ENCODE results near the gene KIAA1217. TPM values are rescaled to one million over a fixed set of nuclear protein-coding genes. Genes with fewer than 3 reads are reported as not detected.

The KIAA1217 gene
- total and polyA plus RNA-seq, 2 of the 8 experiments (the other 6 are each of a cell fraction or from before 2014, with no cell fraction given) = 4.5 to 15.6 TPM

- no peak for FAIRE-seq
- Histone ChIP-seq H3K14ac (ENCODE audit: insufficient read length) (no peak overlapping the region), H3K4ac (replicated peaks; ENCODE audit: insufficient read length, low read depth, low read length) (no peak overlapping the region), H3K4me3 (ENCODE audit: extremely low read depth in 1 of 4, insufficient read depth in 2 of 4, low read depth in 3 of 4, low read length in 4 of 4) (no peak overlapping the region), H4K8ac (ENCODE audit: extremely low read depth, insufficient read depth, low read length) (no peak overlapping the region), H2BK120ac (replicated peaks; ENCODE audit: low read depth, low read length) (no peak overlapping the region), H3K18ac (ENCODE audit: extremely low read depth, low read length) (no peak overlapping the region), H2BK5ac (ENCODE audit: low read depth, low read length) (no peak overlapping the region), H3K9me3 (ENCODE audit: insufficient read depth in 2 of 2, low read depth in 1 of 2, low read length in 1 of 2) (no peaks in the 10 kb centered on the region), H4K91ac (replicated peaks; ENCODE audit: insufficient read length, low read length) (no peak overlapping the region), H2AFZ (ENCODE audit: low read length) (no peak overlapping the region), H3K79me1 (ENCODE audit: low read depth, low read length) (no peaks in the 10 kb centered on the region), H3K9ac (replicated peaks in 1 of 4; ENCODE audit: extremely low read depth in 1 of 4, low read depth in 3 of 4, low read length in 3 of 4) (no peak overlapping the region), H3K23ac (ENCODE audit: insufficient read length) (no peak overlapping the region), H2BK12ac (ENCODE audit: low read depth, low read length) (no peak overlapping the region), H4K5ac (ENCODE audit: insufficient read length, low read depth, low read length) (no peak overlapping the region), H4K20me1 (replicated peaks in 1 of 2; ENCODE audit: control insufficient read depth in 1 of 2, insufficient read depth in 2 of 2, low read length in 2 of 2) (no peaks in the 10 kb centered on the region), H2BK20ac (ENCODE audit: low read length) (no peak overlapping the region), H3K36me3 (ENCODE audit: control insufficient read depth in 2 of 4, insufficient read depth in 4 of 4, low read length in 3 of 4) (no peaks in the 10 kb centered on the region), H3K23me2 (ENCODE audit: low read depth, low read length) (no peaks in the 10 kb centered on the region), H3K4me1 (replicated peaks in 1 of 4; ENCODE audit: control insufficient read depth in 3 of 4, insufficient read depth in 4 of 4, low read length in 3 of 4) (peaks cover 0 to 3% (median 2%) of the 10 kb centered on the region in 4 experiments; a peak in 4 of 7 replicates), H3K27me3 (replicated peaks in 1 of 4; ENCODE audit: control insufficient read depth in 3 of 4, extremely low read depth in 1 of 4, insufficient read depth in 3 of 4, low read length in 3 of 4) (no peaks in the 10 kb centered on the region), H3K27ac (ENCODE audit: low read depth, low read length) (no peak overlapping the region), H3K56ac (replicated peaks; ENCODE audit: insufficient read length, low read depth, low read length) (no peak overlapping the region), H2BK15ac (ENCODE audit: low read length) (no peak overlapping the region), H2AK5ac (ENCODE audit: low read depth, low read length) (no peak overlapping the region), H3K4me2 (ENCODE audit: insufficient read depth in 1 of 2, low read depth in 2 of 2, low read length in 2 of 2) (no peak overlapping the region), H3K79me2 (ENCODE audit: control insufficient read depth in 1 of 2, insufficient read depth in 2 of 2, low read length in 2 of 2) (no peaks in the 10 kb centered on the region)
- WGBS, 2 experiments (ENCODE audit: extremely low coverage in 1 of 2, insufficient coverage in 1 of 2, insufficient read length in 1 of 2, insufficient replicate concordance in 2 of 2, low coverage in 1 of 2, low lambda C conversion rate in 2 of 2, missing lambda C conversion rate in 1 of 2) = 91% methylated on average over 5 of the region's 5 CpGs; no CpG with 5 or more reads in 1 of the 2 experiments
- ChIA-PET CTCF (ENCODE audit: partially characterized antibody) (interaction anchor here (0.7 to 1.0 kb wide), 2 partner anchors 27 to 132 kb away, joined by 3 read pairs; no protein-coding TSS in a partner anchor), POLR2A (ENCODE audit: partially characterized antibody) (no interaction called here)
- DNase-seq (ENCODE audit: low read depth in 1 of 2, low spot score in 2 of 2) = no peak
- TF ChIP-seq HDAC2 (IDR thresholded peaks at IDR 0.05; ENCODE audit: borderline replicate concordance in 1 of 2, low read depth in 2 of 2, low read length in 2 of 2) (no peak), ASH2L (IDR thresholded peaks at IDR 0.05; ENCODE audit: low read length) (no peak), FOSL1 (IDR thresholded peaks at IDR 0.05; ENCODE audit: insufficient read depth, low read depth, low read length) (no peak), GABPA (IDR thresholded peaks at IDR 0.05; ENCODE audit: borderline replicate concordance, insufficient read depth, low read length) (no peak), KDM1A (IDR thresholded peaks at IDR 0.05; ENCODE audit: borderline replicate concordance, low read length) (no peak), GTF2F1 (IDR thresholded peaks at IDR 0.05; ENCODE audit: borderline replicate concordance, low read depth, low read length) (no peak), SUZ12 (IDR thresholded peaks at IDR 0.05; ENCODE audit: low read length) (no peak), SP1 (IDR thresholded peaks at IDR 0.05; ENCODE audit: low read depth, low read length) (no peak), ZNF274 (IDR thresholded peaks at IDR 0.05; ENCODE audit: borderline replicate concordance, extremely low read depth, low read length) (no peak), CBX5 (IDR thresholded peaks at IDR 0.05; ENCODE audit: low read depth, low read length) (no peak), RNF2 (IDR thresholded peaks at IDR 0.05; ENCODE audit: borderline replicate concordance, low read depth, low read length, missing control alignments, poor library complexity, severe bottlenecking) (no peak), TEAD4 (IDR thresholded peaks at IDR 0.05; ENCODE audit: low read depth, low read length) (no peak), TAF1 (IDR thresholded peaks at IDR 0.05; ENCODE audit: low read depth, low read length) (no peak)
Measured at GRCh38 chr10:24346877-24347519, 138.1 kb downstream of the KIAA1217 start.

Data from H1 (cell line).